Cardiac fibroblast (primary cell): Measurements from ENCODE around the gene LRP1.

Experiments used
- DNase-seq, 2 donors: peaks; one replicate each; pipeline versions ENCODE4 v3.0.0 to v3.0.0-alpha.2; 2010; ENCODE audit warnings: low read depth in 2 of 2
- H3K4me3 ChIP-seq, 2 donors: replicated peaks in 1 of 2; 1 replicate in 1 of 2; 2 replicates in 1 of 2; pipeline ENCODE4 v1.5.1; 2011; ENCODE audit warnings: low read depth in 2 of 2, low read length in 2 of 2, mild to moderate bottlenecking in 2 of 2, moderate library complexity in 1 of 2
- TF ChIP-seq, protein P1 (sequence below): IDR thresholded peaks from one replicate; pipeline ENCODE4 v1.5.1; 2011; ENCODE audit warnings: low read depth, mild to moderate bottlenecking, low read length, inconsistent platforms

The LRP1 gene

DNA sequence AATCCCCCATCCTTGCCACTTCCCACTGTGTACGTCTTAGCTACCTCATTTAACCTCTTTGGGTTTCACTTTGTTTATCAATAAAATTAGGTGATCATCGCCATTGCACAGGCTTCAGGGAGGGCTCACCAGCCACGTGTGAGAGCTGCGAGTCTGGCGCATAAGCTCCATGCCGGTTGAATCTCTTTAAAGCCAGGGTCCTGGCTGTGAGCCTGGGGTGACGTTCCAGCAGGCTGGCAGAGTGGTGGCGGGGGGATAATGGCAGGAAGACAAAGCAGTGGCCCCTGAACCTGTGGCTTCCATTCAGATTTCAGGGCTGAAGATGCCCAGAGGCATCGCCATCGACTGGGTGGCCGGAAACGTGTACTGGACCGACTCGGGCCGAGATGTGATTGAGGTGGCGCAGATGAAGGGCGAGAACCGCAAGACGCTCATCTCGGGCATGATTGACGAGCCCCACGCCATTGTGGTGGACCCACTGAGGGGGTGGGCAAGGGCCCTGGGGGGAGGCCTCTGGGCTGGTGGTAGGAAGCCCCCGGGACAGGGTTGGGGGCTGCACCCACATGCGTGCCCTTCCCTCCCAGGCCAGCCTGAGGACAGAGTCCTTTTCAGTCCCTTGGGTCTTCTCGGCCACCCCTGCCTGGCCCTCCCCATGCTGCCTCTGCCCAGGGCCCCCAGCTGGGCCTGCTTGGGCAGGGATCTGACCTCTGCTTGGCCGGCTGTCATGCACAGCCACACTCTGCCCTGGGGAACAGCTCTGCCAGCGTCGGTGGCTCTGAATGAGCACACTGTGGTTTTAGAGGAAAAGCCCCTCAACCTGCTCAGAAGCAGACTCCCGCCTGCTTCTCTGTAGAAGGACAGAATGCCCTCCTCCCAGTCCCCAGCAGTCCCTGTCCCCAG is 79.7 kb downstream of the LRP1 start:
- TF ChIP-seq, protein P1, sequence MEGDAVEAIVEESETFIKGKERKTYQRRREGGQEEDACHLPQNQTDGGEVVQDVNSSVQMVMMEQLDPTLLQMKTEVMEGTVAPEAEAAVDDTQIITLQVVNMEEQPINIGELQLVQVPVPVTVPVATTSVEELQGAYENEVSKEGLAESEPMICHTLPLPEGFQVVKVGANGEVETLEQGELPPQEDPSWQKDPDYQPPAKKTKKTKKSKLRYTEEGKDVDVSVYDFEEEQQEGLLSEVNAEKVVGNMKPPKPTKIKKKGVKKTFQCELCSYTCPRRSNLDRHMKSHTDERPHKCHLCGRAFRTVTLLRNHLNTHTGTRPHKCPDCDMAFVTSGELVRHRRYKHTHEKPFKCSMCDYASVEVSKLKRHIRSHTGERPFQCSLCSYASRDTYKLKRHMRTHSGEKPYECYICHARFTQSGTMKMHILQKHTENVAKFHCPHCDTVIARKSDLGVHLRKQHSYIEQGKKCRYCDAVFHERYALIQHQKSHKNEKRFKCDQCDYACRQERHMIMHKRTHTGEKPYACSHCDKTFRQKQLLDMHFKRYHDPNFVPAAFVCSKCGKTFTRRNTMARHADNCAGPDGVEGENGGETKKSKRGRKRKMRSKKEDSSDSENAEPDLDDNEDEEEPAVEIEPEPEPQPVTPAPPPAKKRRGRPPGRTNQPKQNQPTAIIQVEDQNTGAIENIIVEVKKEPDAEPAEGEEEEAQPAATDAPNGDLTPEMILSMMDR, result no peak
- no peak for DNase-seq
- H3K4me3 ChIP-seq, result no peak overlapping the region

DNA sequence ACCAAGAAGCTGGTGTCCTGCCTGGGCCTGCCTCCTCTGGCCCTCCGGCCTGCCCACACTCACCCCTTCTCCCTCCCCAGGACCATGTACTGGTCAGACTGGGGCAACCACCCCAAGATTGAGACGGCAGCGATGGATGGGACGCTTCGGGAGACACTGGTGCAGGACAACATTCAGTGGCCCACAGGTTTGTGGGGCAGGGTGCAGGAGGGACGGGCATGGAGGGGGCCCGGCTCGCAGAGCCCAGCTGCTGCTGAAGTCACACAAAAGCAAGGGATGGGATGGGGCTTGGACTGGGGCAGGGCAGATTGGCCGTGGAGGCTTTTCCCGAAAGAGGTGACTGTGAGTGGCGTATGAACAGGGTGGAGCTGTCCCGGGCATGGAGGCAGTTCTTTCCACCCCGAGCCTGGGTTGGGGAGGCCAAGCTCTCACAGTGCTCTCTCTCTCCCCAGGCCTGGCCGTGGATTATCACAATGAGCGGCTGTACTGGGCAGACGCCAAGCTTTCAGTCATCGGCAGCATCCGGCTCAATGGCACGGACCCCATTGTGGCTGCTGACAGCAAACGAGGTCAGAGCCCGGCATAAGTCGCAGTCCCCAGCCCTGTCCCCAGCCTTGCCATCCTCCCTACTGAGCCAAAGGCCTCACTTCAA is 80.5 kb downstream of the LRP1 start:
- TF ChIP-seq, protein P1, result no peak
- no peak overlapping the region for H3K4me3 ChIP-seq

DNA sequence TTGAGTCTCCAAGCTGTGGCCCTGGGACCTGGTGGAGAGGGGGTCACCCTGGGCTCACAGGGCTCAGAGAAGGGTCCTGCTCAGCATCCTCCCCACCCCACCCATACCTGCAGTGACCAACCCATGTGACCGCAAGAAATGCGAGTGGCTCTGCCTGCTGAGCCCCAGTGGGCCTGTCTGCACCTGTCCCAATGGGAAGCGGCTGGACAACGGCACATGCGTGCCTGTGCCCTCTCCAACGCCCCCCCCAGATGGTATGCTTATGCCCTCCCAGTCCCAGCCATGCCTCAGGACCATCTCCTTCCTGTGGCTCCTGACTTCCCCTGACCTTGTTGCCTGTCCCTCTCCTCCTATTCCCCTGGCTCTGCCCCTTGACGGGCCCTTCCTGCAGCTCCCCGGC is 81.6 kb downstream of the LRP1 start:
- H3K4me3 ChIP-seq, result no peak overlapping the region
- TF ChIP-seq, protein P1, result no peak

More for the DNA sequence above, 80.5 kb downstream of the LRP1 start:
- DNase-seq, result peak in 1 of 2 donors; percentile 51

DNA sequence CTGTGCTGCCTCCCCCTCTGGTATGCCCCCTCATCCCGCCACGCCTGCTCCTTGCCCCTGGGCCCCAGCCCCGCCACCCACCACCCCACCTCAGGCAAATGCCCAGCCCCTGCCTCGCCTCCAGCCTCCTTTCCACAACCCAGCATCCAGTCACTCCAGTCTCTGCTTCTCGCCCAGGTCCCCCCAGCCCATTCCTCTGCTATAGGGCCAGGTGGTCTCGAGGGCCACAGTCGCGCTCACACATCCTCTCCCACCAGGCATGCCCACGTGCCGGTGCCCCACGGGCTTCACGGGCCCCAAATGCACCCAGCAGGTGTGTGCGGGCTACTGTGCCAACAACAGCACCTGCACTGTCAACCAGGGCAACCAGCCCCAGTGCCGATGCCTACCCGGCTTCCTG is 82.2 kb downstream of the LRP1 start:
- TF ChIP-seq, protein P1, result no peak
- no peak for DNase-seq
- no peak overlapping the region for H3K4me3 ChIP-seq

More for the DNA sequence above, 81.6 kb downstream of the LRP1 start:
- no peak for DNase-seq

DNA sequence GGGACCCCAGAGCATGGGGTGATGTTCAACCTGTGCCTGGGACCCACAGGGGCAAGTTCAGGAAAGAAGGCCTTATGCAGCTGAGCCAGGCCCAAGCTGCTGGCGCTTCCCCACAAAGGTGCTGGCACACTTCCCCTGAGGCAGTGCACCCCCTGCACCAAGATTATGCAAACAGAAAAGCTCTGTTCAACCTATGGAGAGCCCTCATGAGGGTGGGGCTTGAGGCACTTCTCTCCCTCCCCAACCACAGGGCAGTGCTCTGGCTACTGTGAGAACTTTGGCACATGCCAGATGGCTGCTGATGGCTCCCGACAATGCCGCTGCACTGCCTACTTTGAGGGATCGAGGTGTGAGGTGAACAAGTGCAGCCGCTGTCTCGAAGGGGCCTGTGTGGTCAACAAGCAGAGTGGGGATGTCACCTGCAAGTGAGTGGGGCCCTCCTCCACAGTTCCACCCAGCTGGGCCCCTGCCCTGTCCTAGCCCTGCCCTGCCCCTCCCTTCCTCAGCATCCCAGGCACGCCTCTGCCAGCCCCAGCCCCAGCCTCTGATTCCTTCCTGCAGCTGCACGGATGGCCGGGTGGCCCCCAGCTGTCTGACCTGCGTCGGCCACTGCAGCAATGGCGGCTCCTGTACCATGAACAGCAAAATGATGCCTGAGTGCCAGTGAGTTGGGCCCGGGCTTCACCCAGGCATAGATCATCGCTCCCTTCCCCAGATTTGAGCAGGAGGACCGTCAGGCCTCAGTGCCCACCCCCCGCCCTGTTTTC is 82.8 kb downstream of the LRP1 start:
- no peak overlapping the region for H3K4me3 ChIP-seq
- TF ChIP-seq, protein P1, result no peak
- no peak for DNase-seq

DNA sequence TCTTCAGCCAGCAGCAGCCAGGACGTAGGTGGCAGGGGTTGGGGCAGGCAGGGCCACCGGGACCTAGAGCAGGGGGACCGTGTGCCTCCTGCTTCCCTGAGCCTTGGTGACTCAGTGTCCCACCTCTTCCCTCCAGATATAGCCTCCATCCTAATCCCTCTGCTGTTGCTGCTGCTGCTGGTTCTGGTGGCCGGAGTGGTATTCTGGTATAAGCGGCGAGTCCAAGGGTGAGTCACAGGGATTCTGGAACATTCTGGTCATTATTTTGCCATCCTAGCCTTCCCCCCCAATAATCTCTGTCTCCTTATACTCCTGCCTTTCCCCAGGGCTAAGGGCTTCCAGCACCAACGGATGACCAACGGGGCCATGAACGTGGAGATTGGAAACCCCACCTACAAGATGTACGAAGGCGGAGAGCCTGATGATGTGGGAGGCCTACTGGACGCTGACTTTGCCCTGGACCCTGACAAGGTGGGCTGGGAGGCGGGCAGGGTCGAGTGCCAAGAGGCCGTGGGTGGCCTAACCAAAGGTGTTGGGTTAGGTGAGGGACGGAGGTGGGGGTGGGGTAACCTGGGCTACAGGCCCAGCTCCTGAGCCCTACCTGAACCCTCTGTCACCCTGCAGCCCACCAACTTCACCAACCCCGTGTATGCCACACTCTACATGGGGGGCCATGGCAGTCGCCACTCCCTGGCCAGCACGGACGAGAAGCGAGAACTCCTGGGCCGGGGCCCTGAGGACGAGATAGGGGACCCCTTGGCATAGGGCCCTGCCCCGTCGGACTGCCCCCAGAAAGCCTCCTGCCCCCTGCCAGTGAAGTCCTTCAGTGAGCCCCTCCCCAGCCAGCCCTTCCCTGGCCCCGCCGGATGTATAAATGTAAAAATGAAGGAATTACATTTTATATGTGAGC is 83.8 kb downstream of the LRP1 start:
- TF ChIP-seq, protein P1, result no peak
- no peak for DNase-seq
- H3K4me3 ChIP-seq, result no peak overlapping the region
